HG03066 (cell line): ENCODE data around the gene PCDH7.

ENCODE experiments used
- ATAC-seq: cut with Tn5 transposase; IDR thresholded peaks from one replicate; pipeline ENCODE4 v1.9.1; 2021; ENCODE audit warnings: low read depth; ENCODE audit not compliant: unreplicated experiment

Gene PCDH7, protein sequence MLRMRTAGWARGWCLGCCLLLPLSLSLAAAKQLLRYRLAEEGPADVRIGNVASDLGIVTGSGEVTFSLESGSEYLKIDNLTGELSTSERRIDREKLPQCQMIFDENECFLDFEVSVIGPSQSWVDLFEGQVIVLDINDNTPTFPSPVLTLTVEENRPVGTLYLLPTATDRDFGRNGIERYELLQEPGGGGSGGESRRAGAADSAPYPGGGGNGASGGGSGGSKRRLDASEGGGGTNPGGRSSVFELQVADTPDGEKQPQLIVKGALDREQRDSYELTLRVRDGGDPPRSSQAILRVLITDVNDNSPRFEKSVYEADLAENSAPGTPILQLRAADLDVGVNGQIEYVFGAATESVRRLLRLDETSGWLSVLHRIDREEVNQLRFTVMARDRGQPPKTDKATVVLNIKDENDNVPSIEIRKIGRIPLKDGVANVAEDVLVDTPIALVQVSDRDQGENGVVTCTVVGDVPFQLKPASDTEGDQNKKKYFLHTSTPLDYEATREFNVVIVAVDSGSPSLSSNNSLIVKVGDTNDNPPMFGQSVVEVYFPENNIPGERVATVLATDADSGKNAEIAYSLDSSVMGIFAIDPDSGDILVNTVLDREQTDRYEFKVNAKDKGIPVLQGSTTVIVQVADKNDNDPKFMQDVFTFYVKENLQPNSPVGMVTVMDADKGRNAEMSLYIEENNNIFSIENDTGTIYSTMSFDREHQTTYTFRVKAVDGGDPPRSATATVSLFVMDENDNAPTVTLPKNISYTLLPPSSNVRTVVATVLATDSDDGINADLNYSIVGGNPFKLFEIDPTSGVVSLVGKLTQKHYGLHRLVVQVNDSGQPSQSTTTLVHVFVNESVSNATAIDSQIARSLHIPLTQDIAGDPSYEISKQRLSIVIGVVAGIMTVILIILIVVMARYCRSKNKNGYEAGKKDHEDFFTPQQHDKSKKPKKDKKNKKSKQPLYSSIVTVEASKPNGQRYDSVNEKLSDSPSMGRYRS (N-terminal part only)

GRCh38 chr4:30720021-30720660 is at the start of gene PCDH7:
TSS of gene PCDH7 (plus strand) at chr4:30720369. CDS start at chr4:30721423, 1,054 bp downstream.
- ATAC-seq, result no peak

DNA sequence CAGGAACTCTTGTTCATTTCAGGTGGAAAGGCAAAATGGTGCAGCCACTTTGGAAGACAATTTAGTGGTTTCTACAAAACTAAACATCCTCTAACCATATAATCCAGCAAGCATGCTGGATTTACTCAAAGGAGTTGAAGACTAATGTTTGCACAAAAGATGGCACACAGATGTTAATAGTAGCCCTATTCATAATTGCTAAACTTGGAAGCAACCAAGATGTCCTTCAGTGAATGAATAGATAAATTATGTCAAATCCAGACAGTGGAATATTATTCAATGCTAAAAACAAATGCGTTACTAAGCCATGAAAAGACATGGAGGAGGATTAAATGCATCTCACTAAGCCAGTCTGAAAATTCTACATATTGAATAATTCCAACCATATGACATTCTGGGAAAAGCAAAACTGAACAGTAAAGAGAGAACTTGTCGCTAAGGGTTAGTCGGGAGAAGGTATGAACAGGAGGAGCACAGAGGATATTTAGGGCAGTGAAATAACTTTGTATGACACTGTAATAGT is 48.2 kb upstream of the PCDH7 start:
- ATAC-seq, result no peak

- no peak for ATAC-seq
These were observed 24.0 kb upstream of the PCDH7 start for GRCh38 chr4:30696191-30696590.

DNA sequence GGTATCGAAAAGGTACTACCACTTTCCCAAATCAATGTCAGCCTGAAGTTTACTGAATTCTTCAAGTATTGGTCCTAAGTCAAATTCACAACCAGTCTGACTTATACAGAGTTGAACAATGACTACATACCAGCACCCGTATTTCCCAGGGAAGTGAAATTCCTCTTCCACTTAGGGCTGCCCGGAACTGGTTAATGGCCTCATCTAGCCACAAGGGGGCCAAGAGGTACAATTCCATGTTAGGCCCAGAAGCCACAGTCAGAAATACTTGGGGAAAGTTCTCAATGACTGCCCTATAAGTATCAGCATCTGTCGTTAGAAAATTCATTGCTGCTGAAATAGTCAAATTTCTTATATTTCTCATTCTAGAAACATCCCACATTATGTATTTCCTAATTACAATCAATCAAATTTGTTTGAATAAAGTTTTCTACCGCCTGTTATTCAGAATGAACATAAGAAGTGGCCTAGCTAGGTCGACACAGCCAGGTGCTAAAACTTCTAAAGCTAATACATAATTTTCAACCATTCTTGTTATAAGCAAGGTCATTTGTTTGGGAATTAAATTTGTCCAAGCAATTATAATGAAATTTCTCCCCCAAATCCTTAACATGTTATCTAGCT is 5.6 kb upstream of the PCDH7 start:
- no peak for ATAC-seq

- no peak for ATAC-seq
These were observed 4.0 kb upstream of the PCDH7 start for GRCh38 chr4:30716158-30716557.

GRCh38 chr4:30716681-30717207 is 3.4 kb upstream of the PCDH7 start:
- no peak for ATAC-seq

DNA sequence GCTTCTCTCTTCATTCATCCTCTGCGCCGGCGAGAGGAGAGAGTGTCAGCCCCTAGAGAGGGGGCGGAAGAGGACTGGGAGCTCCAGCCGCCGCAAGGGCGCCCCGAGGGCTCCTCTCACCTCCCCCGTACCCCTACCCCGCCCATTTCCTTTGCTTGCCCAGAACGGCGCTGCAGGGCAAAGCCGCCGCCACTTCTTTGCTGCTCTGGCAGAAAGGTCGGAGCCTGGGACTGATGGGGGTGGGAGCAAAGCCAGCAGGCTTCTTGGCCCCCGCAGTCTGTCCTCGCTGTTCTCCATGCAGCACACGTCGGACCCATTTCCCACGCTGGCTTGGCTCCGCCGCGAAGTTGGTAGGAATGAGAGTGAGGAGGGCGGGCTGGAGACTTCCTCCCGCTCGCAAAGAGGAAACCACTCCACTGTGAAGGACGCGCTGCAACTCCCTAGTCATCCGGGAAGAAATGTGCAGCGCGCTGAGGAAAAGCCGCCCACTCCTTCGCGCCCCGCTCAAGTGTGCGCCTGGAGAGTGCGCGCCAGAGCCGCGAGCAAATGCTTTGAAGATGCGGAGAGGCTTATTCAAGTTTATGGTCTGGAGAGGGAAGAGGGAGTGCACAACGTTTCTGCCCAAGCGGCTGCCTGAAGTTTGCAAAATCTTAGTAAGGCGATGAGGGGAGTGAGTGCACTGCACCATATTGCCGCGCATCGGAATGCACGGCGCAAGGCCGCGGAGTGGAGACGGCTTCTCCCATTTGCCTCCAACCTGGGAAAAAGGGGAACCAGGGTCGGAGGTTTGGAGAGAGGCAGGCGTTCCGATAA is 2.8 kb upstream of the PCDH7 start:
- ATAC-seq, result no peak

DNA sequence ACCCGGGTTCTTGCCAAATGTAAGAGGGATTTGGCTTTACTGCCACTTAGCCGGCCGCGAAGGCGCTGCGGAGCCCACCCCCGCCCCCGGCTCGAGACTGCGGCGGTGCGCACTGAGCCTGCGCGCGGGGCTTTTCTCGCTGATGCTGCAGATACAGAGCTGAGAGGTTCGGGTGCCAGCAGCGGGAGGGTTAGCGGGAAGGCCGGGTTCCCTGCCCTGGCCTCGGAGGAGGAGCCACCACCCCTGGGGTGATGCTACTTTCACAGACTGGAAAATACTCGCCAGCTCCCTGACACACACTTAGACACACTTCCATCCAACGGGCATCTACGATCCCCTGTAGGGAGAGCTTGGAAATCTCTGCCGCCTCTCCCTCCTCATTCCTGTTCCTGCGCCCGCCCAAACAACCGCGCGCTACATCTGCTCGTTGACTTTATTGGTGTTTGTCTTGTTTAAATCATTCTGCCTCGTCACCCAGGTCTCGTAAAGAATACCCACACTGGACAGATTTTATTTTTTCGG is 2.1 kb upstream of the PCDH7 start:
- ATAC-seq, result no peak

DNA sequence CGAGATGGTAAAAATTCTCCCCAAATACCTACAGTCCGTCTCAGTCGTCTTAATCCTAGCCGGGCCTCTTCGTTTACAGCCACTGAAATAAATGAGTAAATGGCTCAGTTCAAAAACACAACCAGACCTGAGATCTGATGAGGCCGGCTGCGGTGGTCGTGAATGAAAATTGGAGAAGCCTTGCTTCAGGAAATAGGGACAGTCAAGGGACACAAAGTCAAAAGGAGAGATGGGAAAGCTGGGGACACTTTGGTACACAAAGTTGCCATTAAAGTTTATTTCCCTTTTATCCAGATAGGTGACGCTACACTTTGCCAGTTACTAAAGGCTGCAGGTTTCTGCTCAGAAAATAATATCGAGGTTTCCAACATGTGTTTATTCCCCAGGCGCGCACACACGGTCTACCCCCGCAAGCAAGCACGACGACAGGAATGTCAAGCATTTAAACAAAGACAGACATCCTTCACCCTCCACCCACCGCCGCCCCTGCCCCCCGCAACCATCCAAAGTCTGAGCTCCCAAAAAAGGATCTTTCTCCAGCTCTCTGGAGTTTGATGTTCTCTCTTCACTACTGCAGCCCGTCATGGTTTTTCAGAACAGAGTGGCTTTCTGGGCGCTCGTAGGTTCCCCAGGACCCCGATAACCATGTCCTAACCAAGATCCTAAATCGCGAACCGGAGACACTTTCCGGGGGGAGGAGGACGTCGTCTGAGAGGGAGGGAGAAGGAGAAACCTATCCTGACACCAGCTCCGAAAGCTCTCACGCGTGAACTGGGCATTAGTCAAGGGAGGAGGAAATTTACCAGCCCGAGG is 1.3 kb upstream of the PCDH7 start:
- no peak for ATAC-seq

DNA sequence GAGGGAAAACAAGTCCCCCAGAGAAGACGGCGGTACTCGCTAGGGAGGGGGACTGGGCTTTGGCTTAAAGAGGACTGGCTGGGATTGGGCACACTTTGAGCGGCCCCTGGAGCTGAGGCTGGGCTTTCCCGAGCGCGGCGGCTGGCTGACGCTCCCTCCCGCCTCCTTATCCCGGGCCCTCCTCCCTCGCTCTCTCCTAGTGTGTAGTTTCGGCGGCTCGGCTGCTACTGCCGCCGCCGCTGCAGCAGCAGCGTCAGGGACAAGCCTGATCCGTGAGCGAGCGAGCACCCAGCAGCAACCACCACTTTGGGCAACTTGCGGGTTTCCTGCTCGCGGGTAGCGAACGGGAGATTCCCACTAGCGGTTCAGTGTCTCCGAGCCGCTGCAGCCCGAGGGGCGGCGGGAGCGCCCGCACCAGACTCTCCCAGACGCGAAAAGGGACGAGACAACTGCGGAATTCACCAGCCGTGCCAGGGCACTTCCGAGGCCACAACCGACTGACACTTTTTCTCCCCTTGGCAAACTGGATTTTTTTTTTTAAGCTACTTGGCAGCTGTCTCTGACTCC is 632 bp upstream of the PCDH7 start:
- no peak for ATAC-seq

- no peak for ATAC-seq
These were observed 554 bp downstream of the PCDH7 start for GRCh38 chr4:30720661-30721184.

GRCh38 chr4:30721185-30722091 is 1.3 kb downstream of the PCDH7 start:
- no peak for ATAC-seq

GRCh38 chr4:30722092-30722358 is 1.9 kb downstream of the PCDH7 start:
- no peak for ATAC-seq

GRCh38 chr4:30722359-30723200 is 2.4 kb downstream of the PCDH7 start:
- no peak for ATAC-seq

GRCh38 chr4:30723201-30723955 is 3.2 kb downstream of the PCDH7 start:
- ATAC-seq, result no peak
